HepG2 (cell line): ENCODE data around the gene PSD. TPM values are rescaled to one million over a fixed set of nuclear protein-coding genes. Genes with fewer than 3 reads are reported as not detected.
A peak's percentile ranks its signal among the peaks of the same experiment; 100 is the strongest.

Source experiments
- ADNP ChIP-seq: sonication (generic); formaldehyde crosslinking; IDR thresholded peaks from 2 replicates; pipeline ENCODE4 v1.4.0; 2020; ENCODE audit warnings: missing genetic modification reagents
- BORCS8-MEF2B ChIP-seq: sonication (generic); formaldehyde crosslinking; IDR thresholded peaks from 2 replicates; pipeline ENCODE4 v1.8.0; 2022; ENCODE audit warnings: mild to moderate bottlenecking, missing genetic modification reagents
- CBX5 ChIP-seq: sonication (generic); formaldehyde crosslinking; IDR thresholded peaks from 2 replicates; pipeline ENCODE4 v1.4.0; 2020; ENCODE audit warnings: missing genetic modification reagents, borderline replicate concordance
- HOXA5 ChIP-seq: sonication (generic); formaldehyde crosslinking; IDR thresholded peaks from 2 replicates; pipeline ENCODE4 v1.4.0; 2020; ENCODE audit warnings: missing genetic modification reagents
- HOXD1 ChIP-seq: sonication (generic); formaldehyde crosslinking; IDR thresholded peaks from 2 replicates; pipeline ENCODE4 v1.5.0; 2020; ENCODE audit warnings: missing genetic modification reagents
- MATR3 ChIP-seq: sonication (generic); formaldehyde crosslinking; IDR thresholded peaks from 2 replicates; pipeline ENCODE4 v1.4.0; 2020; ENCODE audit warnings: missing genetic modification reagents
- MED1 ChIP-seq: sonication (generic); formaldehyde crosslinking; IDR thresholded peaks from 2 replicates; pipeline ENCODE4 v1.4.0; 2020; ENCODE audit warnings: missing genetic modification reagents
- POLR2AphosphoS2 ChIP-seq: IDR thresholded peaks from 2 replicates; pipeline ENCODE4 v1.6.1; 2011; ENCODE audit warnings: low read depth, low read length, improper control_type of control experiment
- RNF2 ChIP-seq: fragments of 450-650 bp; conservative IDR thresholded peaks from 2 replicates; pipeline ENCODE4 v1.6.1; 2016; ENCODE audit warnings: low read depth
- U2AF2 ChIP-seq: fragments of 200-400 bp; formaldehyde crosslinking; IDR thresholded peaks from 2 replicates; pipeline ENCODE4 v1.6.1; 2017; ENCODE audit warnings: low read depth, mild to moderate bottlenecking, low read length
- ZMYM2 ChIP-seq: sonication (generic); formaldehyde crosslinking; IDR thresholded peaks from 2 replicates; pipeline ENCODE4 v1.8.0; 2022; ENCODE audit warnings: mild to moderate bottlenecking, missing genetic modification reagents
- ZNF350 ChIP-seq: sonication (generic); formaldehyde crosslinking; IDR thresholded peaks from 2 replicates; pipeline ENCODE4 v1.4.0; 2020; ENCODE audit warnings: mild to moderate bottlenecking, low read depth, missing genetic modification reagents, borderline replicate concordance
- ZNF644 ChIP-seq: IDR thresholded peaks from 2 replicates; pipeline ENCODE4 v1.6.1; 2016; ENCODE audit warnings: low read depth
- ZNF768 ChIP-seq: sonication (generic); formaldehyde crosslinking; IDR thresholded peaks from 2 replicates; pipeline ENCODE4 v1.4.0; 2020; ENCODE audit warnings: missing genetic modification reagents
- polyA plus RNA-seq, 8 experiments: library from polyadenylated mRNA; depleted of rRNA in 3 of 8; stranded (reverse) in 7 of 8; unstranded in 1 of 8; fragments of >200 nt; fragmentation: Illumina TruSeq in 4 of 8; extraction: Trizol in 4 of 8; gene quantifications; 2 replicates each; pipeline versions ENCODE4 v1.2.1 to v1.2.3, GENCODE V29; 2011 to 2016; ENCODE audit warnings: low read depth in 4 of 8, missing spikeins in 1 of 8, mixed read lengths in 1 of 8; ENCODE audit not compliant: insufficient read depth in 1 of 8
- total RNA-seq, 5 experiments: library from RNA; depleted of rRNA; stranded (reverse); fragments of >200 nt; fragmentation: Illumina TruSeq; extraction: Trizol; gene quantifications; 2 replicates each; pipeline ENCODE4 v1.2.3, GENCODE V29; 2016; ENCODE audit warnings: low read depth in 1 of 5
- TF ChIP-seq, protein P1 (sequence below): sonication (generic); formaldehyde crosslinking; IDR thresholded peaks from 2 replicates; pipeline ENCODE4; 2020; ENCODE audit warnings: missing genetic modification reagents, mild to moderate bottlenecking, borderline replicate concordance
- TF ChIP-seq, protein P2 (sequence below): sonication (generic); formaldehyde crosslinking; IDR thresholded peaks from 2 replicates; pipeline ENCODE4 v1.8.1; 2023; ENCODE audit warnings: mild to moderate bottlenecking, moderate library complexity, missing genetic modification reagents
- TF ChIP-seq, protein P3 (sequence below): sonication (generic); formaldehyde crosslinking; IDR thresholded peaks from 2 replicates; pipeline ENCODE4 v1.5.0; 2020; ENCODE audit warnings: mild to moderate bottlenecking, missing genetic modification reagents
- TF ChIP-seq, protein P4 (sequence below): sonication (generic); formaldehyde crosslinking; IDR thresholded peaks from 2 replicates; pipeline ENCODE4 v1.4.0; 2020; ENCODE audit warnings: mild to moderate bottlenecking, missing genetic modification reagents

The PSD gene
- total and polyA plus RNA-seq, 2 of the 13 experiments (the other 11 are each of a cell fraction or from before 2014, with no cell fraction given): 0.35 to 0.58 TPM

DNA sequence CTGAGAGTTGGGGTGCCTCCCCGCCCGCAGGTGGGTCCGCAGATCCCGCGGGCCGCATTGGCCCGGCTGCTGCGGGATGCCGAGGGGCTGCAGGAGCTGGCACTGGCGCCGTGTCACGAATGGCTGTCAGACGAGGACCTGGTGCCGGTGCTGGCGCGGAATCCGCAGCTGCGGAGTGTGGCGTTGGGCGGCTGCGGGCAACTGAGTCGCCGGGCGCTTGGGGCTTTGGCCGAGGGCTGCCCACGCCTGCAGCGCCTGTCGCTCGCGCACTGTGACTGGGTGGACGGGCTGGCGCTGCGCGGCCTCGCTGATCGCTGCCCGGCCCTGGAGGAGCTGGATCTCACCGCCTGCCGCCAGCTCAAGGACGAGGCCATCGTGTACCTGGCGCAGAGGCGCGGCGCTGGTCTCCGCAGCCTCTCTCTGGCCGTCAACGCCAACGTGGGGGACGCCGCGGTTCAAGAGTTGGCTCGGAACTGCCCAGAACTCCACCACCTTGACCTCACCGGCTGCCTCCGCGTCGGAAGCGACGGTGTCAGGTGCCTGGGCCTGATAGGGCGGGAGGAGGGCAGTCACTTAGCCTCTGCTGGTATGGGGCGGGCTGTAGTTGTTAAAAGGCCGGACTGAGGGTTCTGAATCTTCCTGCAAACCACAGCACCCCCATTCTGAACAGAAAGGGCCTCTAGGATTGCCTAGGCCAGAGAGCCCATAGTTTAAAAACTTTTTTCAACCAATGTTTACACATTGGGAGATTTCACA, 3.4 kb upstream of the PSD start (continued):
- peak; percentile 65; the same call in 1 of the 2 replicates for TF ChIP-seq ZNF768 (CRISPR knock-in tag)
- TF ChIP-seq U2AF2: no peak
- TF ChIP-seq, protein P1, sequence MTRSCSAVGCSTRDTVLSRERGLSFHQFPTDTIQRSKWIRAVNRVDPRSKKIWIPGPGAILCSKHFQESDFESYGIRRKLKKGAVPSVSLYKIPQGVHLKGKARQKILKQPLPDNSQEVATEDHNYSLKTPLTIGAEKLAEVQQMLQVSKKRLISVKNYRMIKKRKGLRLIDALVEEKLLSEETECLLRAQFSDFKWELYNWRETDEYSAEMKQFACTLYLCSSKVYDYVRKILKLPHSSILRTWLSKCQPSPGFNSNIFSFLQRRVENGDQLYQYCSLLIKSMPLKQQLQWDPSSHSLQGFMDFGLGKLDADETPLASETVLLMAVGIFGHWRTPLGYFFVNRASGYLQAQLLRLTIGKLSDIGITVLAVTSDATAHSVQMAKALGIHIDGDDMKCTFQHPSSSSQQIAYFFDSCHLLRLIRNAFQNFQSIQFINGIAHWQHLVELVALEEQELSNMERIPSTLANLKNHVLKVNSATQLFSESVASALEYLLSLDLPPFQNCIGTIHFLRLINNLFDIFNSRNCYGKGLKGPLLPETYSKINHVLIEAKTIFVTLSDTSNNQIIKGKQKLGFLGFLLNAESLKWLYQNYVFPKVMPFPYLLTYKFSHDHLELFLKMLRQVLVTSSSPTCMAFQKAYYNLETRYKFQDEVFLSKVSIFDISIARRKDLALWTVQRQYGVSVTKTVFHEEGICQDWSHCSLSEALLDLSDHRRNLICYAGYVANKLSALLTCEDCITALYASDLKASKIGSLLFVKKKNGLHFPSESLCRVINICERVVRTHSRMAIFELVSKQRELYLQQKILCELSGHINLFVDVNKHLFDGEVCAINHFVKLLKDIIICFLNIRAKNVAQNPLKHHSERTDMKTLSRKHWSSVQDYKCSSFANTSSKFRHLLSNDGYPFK: no peak
- no peak for TF ChIP-seq ZMYM2
- no peak for TF ChIP-seq ZNF644 (CRISPR knock-in tag)
- TF ChIP-seq, protein P2, sequence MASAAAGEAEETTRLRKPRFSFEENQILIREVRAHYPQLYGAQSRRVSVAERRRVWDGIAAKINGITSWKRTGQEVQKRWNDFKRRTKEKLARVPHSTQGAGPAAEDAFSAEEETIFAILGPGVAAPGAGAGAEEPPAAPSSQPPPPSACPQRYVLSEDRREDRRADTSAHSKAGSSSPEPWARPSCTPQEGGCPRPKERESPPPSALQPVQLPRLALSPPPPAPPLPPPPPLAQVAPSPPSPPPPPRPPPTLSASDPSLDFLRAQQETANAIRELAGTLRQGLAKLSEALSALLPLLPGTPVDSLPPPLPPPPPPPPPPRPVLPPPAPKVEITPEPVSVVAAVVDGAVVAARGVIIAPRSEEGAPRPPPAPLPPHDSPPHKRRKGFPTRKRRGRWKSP (CRISPR knock-in tag): peak; percentile 53; the same call in 1 of the 2 replicates
- no peak for TF ChIP-seq ADNP (CRISPR knock-in tag)
- TF ChIP-seq, protein P3, sequence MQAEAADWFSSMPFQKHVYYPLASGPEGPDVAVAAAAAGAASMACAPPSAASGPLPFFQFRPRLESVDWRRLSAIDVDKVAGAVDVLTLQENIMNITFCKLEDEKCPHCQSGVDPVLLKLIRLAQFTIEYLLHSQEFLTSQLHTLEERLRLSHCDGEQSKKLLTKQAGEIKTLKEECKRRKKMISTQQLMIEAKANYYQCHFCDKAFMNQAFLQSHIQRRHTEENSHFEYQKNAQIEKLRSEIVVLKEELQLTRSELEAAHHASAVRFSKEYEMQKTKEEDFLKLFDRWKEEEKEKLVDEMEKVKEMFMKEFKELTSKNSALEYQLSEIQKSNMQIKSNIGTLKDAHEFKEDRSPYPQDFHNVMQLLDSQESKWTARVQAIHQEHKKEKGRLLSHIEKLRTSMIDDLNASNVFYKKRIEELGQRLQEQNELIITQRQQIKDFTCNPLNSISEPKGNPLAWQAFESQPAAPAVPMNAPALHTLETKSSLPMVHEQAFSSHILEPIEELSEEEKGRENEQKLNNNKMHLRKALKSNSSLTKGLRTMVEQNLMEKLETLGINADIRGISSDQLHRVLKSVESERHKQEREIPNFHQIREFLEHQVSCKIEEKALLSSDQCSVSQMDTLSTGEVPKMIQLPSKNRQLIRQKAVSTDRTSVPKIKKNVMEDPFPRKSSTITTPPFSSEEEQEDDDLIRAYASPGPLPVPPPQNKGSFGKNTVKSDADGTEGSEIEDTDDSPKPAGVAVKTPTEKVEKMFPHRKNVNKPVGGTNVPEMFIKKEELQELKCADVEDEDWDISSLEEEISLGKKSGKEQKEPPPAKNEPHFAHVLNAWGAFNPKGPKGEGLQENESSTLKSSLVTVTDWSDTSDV (CRISPR knock-in tag): no peak
- no peak for TF ChIP-seq CBX5 (CRISPR knock-in tag)
- TF ChIP-seq BORCS8-MEF2B (CRISPR knock-in tag): peak; percentile 7; the same call in 1 of the 2 replicates
- TF ChIP-seq MED1 (CRISPR knock-in tag): peak; percentile 2; the same call in 1 of the 2 replicates
- no peak for TF ChIP-seq MATR3
- TF ChIP-seq ZNF350 (CRISPR knock-in tag): no peak
- TF ChIP-seq, protein P4, sequence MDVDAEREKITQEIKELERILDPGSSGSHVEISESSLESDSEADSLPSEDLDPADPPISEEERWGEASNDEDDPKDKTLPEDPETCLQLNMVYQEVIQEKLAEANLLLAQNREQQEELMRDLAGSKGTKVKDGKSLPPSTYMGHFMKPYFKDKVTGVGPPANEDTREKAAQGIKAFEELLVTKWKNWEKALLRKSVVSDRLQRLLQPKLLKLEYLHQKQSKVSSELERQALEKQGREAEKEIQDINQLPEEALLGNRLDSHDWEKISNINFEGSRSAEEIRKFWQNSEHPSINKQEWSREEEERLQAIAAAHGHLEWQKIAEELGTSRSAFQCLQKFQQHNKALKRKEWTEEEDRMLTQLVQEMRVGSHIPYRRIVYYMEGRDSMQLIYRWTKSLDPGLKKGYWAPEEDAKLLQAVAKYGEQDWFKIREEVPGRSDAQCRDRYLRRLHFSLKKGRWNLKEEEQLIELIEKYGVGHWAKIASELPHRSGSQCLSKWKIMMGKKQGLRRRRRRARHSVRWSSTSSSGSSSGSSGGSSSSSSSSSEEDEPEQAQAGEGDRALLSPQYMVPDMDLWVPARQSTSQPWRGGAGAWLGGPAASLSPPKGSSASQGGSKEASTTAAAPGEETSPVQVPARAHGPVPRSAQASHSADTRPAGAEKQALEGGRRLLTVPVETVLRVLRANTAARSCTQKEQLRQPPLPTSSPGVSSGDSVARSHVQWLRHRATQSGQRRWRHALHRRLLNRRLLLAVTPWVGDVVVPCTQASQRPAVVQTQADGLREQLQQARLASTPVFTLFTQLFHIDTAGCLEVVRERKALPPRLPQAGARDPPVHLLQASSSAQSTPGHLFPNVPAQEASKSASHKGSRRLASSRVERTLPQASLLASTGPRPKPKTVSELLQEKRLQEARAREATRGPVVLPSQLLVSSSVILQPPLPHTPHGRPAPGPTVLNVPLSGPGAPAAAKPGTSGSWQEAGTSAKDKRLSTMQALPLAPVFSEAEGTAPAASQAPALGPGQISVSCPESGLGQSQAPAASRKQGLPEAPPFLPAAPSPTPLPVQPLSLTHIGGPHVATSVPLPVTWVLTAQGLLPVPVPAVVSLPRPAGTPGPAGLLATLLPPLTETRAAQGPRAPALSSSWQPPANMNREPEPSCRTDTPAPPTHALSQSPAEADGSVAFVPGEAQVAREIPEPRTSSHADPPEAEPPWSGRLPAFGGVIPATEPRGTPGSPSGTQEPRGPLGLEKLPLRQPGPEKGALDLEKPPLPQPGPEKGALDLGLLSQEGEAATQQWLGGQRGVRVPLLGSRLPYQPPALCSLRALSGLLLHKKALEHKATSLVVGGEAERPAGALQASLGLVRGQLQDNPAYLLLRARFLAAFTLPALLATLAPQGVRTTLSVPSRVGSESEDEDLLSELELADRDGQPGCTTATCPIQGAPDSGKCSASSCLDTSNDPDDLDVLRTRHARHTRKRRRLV (CRISPR knock-in tag): no peak
- TF ChIP-seq POLR2AphosphoS2: no peak
- TF ChIP-seq HOXD1 (CRISPR knock-in tag): no peak
- TF ChIP-seq HOXA5 (CRISPR knock-in tag): no peak
- TF ChIP-seq RNF2: no peak
